Measurements from ENCODE around the gene DPYD.

GRCh38 chr1:97567000-97567749 is 353.7 kb downstream of the DPYD start:
- TF ChIP-seq SIN3A (IDR thresholded peaks at IDR 0.05; ENCODE audit: borderline replicate concordance, low read depth, low read length) (no peak), EP300 (IDR thresholded peaks at IDR 0.05; ENCODE audit: borderline replicate concordance in 1 of 2, low read depth in 1 of 2, low read length in 1 of 2) (no peak), RFX5 (IDR thresholded peaks at IDR 0.05; ENCODE audit: low read length) (no peak), CTCF (IDR thresholded peaks at IDR 0.05) (no peak), MXI1 (IDR thresholded peaks at IDR 0.05; ENCODE audit: low read depth, low read length) (no peak), IRF3 (IDR thresholded peaks at IDR 0.05; ENCODE audit: low read depth, low read length) (no peak), RCOR1 (IDR thresholded peaks at IDR 0.05; ENCODE audit: low read length) (no peak), RXRA (IDR thresholded peaks at IDR 0.05; ENCODE audit: borderline replicate concordance, low read depth) (no peak), SMC3 (IDR thresholded peaks at IDR 0.05; ENCODE audit: low read depth, low read length) (no peak)
